ENCODE data around the gene POLR2C.

- TF ChIP-seq CTCF (IDR thresholded peaks at IDR 0.05; ENCODE audit: low read depth, low read length) (no peak), EZH2phosphoT487 (IDR thresholded peaks at IDR 0.05; ENCODE audit: low read depth) (no peak)
Measured at GRCh38 chr16:57480754-57481230, 18.3 kb downstream of the POLR2C start.

Data from OCI-LY3 (cell line).